Trophoblast cell (in vitro differentiated cells and primary cell): ENCODE data around the gene PIF1.

ENCODE experiments used
- DNase-seq, 2 donors: peaks; one replicate each; pipeline ENCODE4 v3.0.0-alpha.2; 2016
- H2AFZ ChIP-seq: 2 replicates; pipeline ENCODE4 v1.6.1; 2013; ENCODE audit warnings: low read length, moderate library complexity, mild to moderate bottlenecking; ENCODE audit not compliant: insufficient read depth, poor library complexity
- H2AK5ac ChIP-seq: 2 replicates; pipeline ENCODE4 v1.6.1; 2013; ENCODE audit warnings: mild to moderate bottlenecking, low read length
- H2BK120ac ChIP-seq: 2 replicates; pipeline ENCODE4 v1.6.1; 2013; ENCODE audit warnings: low read length, mild to moderate bottlenecking, moderate library complexity; ENCODE audit not compliant: insufficient read depth, poor library complexity
- H2BK12ac ChIP-seq: 2 replicates; pipeline ENCODE4 v1.6.1; 2013; ENCODE audit warnings: mild to moderate bottlenecking, low read length, moderate library complexity
- H2BK5ac ChIP-seq: 2 replicates; pipeline ENCODE4 v1.6.1; 2013; ENCODE audit warnings: low read length, low read depth, moderate library complexity, mild to moderate bottlenecking; ENCODE audit not compliant: poor library complexity
- H3K14ac ChIP-seq: 2 replicates; pipeline ENCODE4 v1.6.1; 2013; ENCODE audit warnings: mild to moderate bottlenecking, low read length
- H3K18ac ChIP-seq: 2 replicates; pipeline ENCODE4 v1.6.1; 2013; ENCODE audit warnings: mild to moderate bottlenecking, low read length
- H3K23ac ChIP-seq: 2 replicates; pipeline ENCODE4 v1.6.1; 2013; ENCODE audit warnings: low read length
- H3K27ac ChIP-seq: 2 replicates; pipeline ENCODE4 v1.5.1; 2013; ENCODE audit warnings: low read depth, mild to moderate bottlenecking, inconsistent platforms, low read length, moderate library complexity
- H3K27me3 ChIP-seq: 2 replicates; pipeline ENCODE4 v1.6.1; 2013; ENCODE audit warnings: inconsistent platforms, mild to moderate bottlenecking, low read length, moderate library complexity; ENCODE audit not compliant: insufficient read depth
- H3K36me3 ChIP-seq, 2 experiments: 1 replicate in 1 of 2; 2 replicates in 1 of 2; pipeline ENCODE4 v1.6.1; 2013; ENCODE audit warnings: low read length in 2 of 2, mild to moderate bottlenecking in 2 of 2, moderate library complexity in 1 of 2; ENCODE audit not compliant: insufficient read depth in 2 of 2, control insufficient read depth in 1 of 2
- H3K4ac ChIP-seq: 2 replicates; pipeline ENCODE4 v1.6.1; 2013; ENCODE audit warnings: low read depth, mild to moderate bottlenecking, low read length, moderate library complexity
- H3K4me1 ChIP-seq, 2 experiments: 1 replicate in 1 of 2; 2 replicates in 1 of 2; pipeline ENCODE4 v1.6.1; 2013; ENCODE audit warnings: low read length in 2 of 2, mild to moderate bottlenecking in 2 of 2, moderate library complexity in 1 of 2; ENCODE audit not compliant: insufficient read depth in 2 of 2, control insufficient read depth in 1 of 2
- H3K4me2 ChIP-seq: 2 replicates; pipeline ENCODE4 v1.6.1; 2013; ENCODE audit warnings: inconsistent platforms, mild to moderate bottlenecking, low read length, moderate library complexity
- H3K4me3 ChIP-seq: 2 replicates; pipeline ENCODE4 v1.5.1; 2013; ENCODE audit warnings: mild to moderate bottlenecking, low read depth, low read length, inconsistent platforms
- H3K79me1 ChIP-seq: one replicate; pipeline ENCODE4 v1.6.1; 2013; ENCODE audit warnings: low read length
- H3K79me2 ChIP-seq: 2 replicates; pipeline ENCODE4 v1.6.1; 2013; ENCODE audit warnings: low read length, mild to moderate bottlenecking; ENCODE audit not compliant: control insufficient read depth, insufficient read depth, poor library complexity
- H3K9ac ChIP-seq: 2 replicates; pipeline ENCODE4 v1.6.1; 2013; ENCODE audit warnings: mild to moderate bottlenecking, low read length
- H3K9me3 ChIP-seq: 2 replicates; pipeline ENCODE4 v1.6.1; 2013; ENCODE audit warnings: low read depth, mild to moderate bottlenecking, control low read depth, inconsistent platforms, low read length; ENCODE audit not compliant: insufficient read depth
- H4K12ac ChIP-seq: 2 replicates; pipeline ENCODE4 v1.6.1; 2013; ENCODE audit warnings: low read depth, mild to moderate bottlenecking, low read length, moderate library complexity
- H4K8ac ChIP-seq: 2 replicates; pipeline ENCODE4 v1.6.1; 2013; ENCODE audit warnings: low read depth, mild to moderate bottlenecking, low read length, moderate library complexity
- H4K91ac ChIP-seq: one replicate; pipeline ENCODE4 v1.6.1; 2013; ENCODE audit warnings: low read depth, mild to moderate bottlenecking, low read length, moderate library complexity
- WGBS: extraction: QIAGEN DNeasy Blood & Tissue Kit; methylation state at CpG from one replicate; pipeline ENCODE4 v1.1.7; 2013; ENCODE audit warnings: missing lambda C conversion rate; ENCODE audit not compliant: insufficient read length, insufficient coverage; ENCODE audit errors: extremely low coverage; 5-methylcytosine and 5-hydroxymethylcytosine counted together

Gene PIF1

DNA sequence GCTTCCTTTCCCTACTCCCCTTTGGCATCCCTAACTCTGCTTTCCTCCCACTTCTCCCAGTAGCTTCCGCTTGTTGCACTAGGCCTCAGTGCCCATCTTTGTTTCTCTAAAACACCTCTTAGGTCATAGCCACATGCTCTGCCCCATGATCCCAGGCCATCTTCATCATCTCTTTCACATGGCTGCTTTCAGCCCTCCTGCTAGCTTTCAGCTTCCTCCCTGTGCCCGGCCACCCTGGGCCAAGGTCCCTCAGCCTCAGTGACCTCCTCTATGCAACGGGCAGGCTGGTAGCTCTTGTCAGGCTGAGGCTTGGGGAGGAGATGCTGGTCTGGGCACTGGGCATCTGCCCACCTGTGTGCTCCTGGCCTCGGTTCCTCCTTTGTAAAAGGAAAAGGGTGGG, 18.5 kb upstream of the PIF1 start:
- H3K79me2 ChIP-seq, result peaks cover 8% of the 10 kb centered on the region
- peaks cover 13% of the 10 kb centered on the region for H3K79me1 ChIP-seq
- peak overlapping the region; percentile 42 for H3K18ac ChIP-seq
- H3K27me3 ChIP-seq, result no peaks in the 10 kb centered on the region
- H3K14ac ChIP-seq, result no peak overlapping the region
- WGBS, result no CpG with 5 or more reads among the region's 4 CpGs
- peak overlapping the region; percentile 37 for H2AFZ ChIP-seq
- H2BK12ac ChIP-seq, result no peak overlapping the region
- H4K8ac ChIP-seq, result no peak overlapping the region
- H3K36me3 ChIP-seq, result peaks cover 2 to 11% of the 10 kb centered on the region in 2 experiments
- H4K12ac ChIP-seq, result no peak overlapping the region
- H2BK5ac ChIP-seq, result no peak overlapping the region
- no peak overlapping the region for H3K9ac ChIP-seq
- no peak overlapping the region for H4K91ac ChIP-seq
- H3K4me3 ChIP-seq, result no peak overlapping the region
- H3K9me3 ChIP-seq, result no peaks in the 10 kb centered on the region
- H3K27ac ChIP-seq, result no peak overlapping the region
- H3K4ac ChIP-seq, result peak overlapping the region; percentile 24
- peak overlapping the region; percentile 20 for H2AK5ac ChIP-seq
- no peak for DNase-seq
- no peak overlapping the region for H3K23ac ChIP-seq
- H3K4me2 ChIP-seq, result no peak overlapping the region
- peaks cover 31 to 35% of the 10 kb centered on the region in 2 experiments for H3K4me1 ChIP-seq
- no peak overlapping the region for H2BK120ac ChIP-seq

DNA sequence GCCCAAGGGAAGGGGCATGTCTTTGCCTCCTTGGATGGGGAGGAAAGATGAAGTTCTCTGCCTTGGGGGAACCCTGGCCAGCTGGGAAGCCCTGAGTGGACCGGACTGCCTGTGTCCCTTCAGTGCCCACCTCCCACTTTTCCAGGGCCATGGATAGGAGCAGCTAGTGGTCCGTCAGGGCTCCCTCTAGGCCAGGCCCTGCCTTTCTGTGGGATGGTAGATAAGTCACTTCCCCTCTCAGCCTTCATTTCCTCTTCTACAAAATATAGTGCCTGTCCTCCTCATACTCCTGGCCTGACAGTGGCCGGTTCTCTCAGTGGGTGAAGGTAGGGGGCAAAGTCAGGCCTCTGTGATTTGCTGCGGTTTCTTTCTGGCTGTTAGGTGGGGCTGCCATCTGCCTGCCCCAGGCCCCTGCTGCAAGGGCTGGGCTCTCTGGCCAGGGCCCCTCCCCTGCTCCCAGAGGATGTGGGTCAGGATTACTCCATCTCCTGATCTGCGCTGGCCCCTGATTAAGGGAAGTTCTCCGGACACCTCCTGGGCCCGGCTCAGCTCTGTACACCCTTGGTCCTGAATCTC, 17.6 kb upstream of the PIF1 start:
- Histone ChIP-seq H3K4me3 (no peak overlapping the region), H3K14ac (peak overlapping the region; percentile 9), H3K27ac (no peak overlapping the region), H3K18ac (peak overlapping the region; percentile 71), H4K8ac (no peak overlapping the region), H3K27me3 (no peaks in the 10 kb centered on the region), H2AK5ac (no peak overlapping the region), H2AFZ (no peak overlapping the region), H4K91ac (no peak overlapping the region), H3K4ac (peak overlapping the region; percentile 74), H3K36me3 (peaks cover 2 to 6% of the 10 kb centered on the region in 2 experiments), H4K12ac (peak overlapping the region; percentile 27), H2BK12ac (no peak overlapping the region), H3K23ac (no peak overlapping the region), H2BK120ac (no peak overlapping the region), H3K9ac (no peak overlapping the region), H2BK5ac (no peak overlapping the region), H3K4me2 (peak overlapping the region; percentile 88), H3K9me3 (no peaks in the 10 kb centered on the region), H3K79me2 (peaks cover 8% of the 10 kb centered on the region), H3K79me1 (peaks cover 13% of the 10 kb centered on the region), H3K4me1 (peaks cover 31 to 35% of the 10 kb centered on the region in 2 experiments)
- DNase-seq, result peak; percentile 57 to 67
- no CpG with 5 or more reads among the region's 7 CpGs for WGBS

DNA sequence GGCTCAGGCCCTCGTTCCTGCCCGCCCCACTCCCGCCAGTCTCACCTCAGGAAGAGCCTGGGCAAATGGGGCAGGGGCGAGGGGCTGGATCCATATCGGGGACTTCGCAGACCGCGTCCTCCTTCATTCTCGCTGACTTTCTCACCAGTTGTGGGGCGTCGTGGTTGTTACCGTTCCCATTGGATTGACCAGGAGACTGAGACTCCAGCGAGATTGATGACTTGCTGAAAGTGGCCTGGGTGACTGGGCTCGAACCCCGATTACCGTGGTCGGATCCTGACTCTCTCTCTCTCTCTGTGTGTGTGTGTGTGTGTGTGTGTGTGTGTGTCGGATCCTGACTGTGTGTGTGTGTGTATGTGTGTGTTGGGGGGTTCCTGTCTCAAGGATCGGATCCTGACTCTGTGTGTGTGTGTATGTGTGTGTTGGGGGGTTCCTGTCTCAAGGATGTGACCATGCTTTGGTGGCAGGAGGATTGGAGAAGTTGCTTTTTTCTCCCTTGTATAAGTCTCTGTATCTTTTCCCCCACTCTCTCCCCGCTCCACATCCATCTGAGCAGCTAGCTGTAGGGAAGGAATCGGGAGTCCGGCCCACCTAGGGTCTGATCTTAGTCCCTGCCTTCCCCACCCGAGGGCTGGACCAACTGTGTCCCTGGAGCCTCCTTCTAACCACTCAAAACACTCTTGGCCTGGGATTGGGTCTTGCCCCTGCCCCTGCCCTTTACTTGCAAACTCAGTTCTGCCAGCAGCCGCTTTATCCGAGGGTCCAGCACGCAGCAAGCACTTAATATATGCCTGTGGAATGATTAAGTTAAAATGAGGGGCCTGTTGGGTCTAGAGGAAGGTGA, 16.9 kb upstream of the PIF1 start:
- Histone ChIP-seq H3K27ac (no peak overlapping the region), H2BK5ac (peak overlapping the region; percentile 8), H4K12ac (no peak overlapping the region), H4K8ac (peak overlapping the region; percentile 0), H3K79me2 (peaks cover 8% of the 10 kb centered on the region), H3K27me3 (no peaks in the 10 kb centered on the region), H3K9me3 (no peaks in the 10 kb centered on the region), H3K79me1 (peaks cover 13% of the 10 kb centered on the region), H3K4me1 (peaks cover 31 to 35% of the 10 kb centered on the region in 2 experiments), H3K4me3 (peak overlapping the region; percentile 91), H2AFZ (no peak overlapping the region), H2BK120ac (peak overlapping the region; percentile 3), H2AK5ac (peak overlapping the region; percentile 71), H3K23ac (no peak overlapping the region), H3K18ac (peak overlapping the region; percentile 27), H2BK12ac (peak overlapping the region; percentile 7), H4K91ac (peak overlapping the region; percentile 75), H3K36me3 (peaks cover 2% of the 10 kb centered on the region in 2 experiments), H3K14ac (peak overlapping the region; percentile 31), H3K9ac (peak overlapping the region; percentile 81), H3K4me2 (peak overlapping the region; percentile 88), H3K4ac (peak overlapping the region; percentile 85)
- no CpG with 5 or more reads among the region's 26 CpGs for WGBS
- peak in 1 of 2 donors; percentile 35 for DNase-seq

DNA sequence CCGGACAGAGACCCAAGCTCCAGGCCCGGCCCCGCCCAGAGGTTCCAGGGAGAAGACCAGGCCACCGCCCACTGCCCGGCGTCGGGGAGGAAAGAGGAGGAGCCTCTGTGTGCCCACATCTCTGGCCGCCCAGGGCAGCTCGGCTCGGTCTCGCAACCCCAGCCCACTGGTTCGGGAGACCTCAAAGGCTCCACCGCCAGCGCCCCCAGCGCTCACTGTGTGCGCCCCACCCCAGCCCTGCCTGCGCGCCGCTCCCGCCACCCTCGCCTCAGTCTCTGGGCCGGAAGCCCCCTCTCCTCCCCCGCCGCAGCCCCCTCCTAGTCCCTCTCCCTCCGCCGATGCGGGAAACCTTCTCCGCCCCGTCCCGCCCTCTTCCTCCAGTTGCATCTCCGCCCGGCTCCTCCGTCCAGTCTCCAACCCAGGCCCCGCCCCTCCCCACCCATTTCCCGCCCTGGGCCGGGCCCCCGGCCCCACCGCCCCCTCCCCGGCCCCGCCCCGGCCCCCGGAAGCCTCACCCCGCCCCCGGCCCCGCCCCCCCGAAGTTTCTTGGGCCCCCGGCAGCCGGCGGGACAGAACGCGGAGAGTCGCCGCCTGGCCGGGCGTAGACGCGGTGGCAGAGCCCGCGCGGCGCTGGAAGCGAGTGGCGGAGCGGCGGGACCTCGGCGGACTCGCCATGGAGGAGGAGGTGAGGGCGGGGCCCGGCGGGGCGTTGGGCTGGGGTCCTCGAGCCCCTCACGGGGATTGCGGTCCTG, 16.1 kb upstream of the PIF1 start, which contains the start of gene PLEKHO2:
Gene PLEKHO2, plus strand, starts transcription at position 572 of the 752 bp plus-strand sequence. Its CDS starts 102 bp downstream, at position 674.
- Histone ChIP-seq H3K14ac (peak within 1 kb of the TSS; percentile 56), H3K36me3 (peaks cover 0 to 2% of the 10 kb centered on the region in 2 experiments), H4K8ac (peak within 1 kb of the TSS; percentile 74), H4K91ac (peak within 1 kb of the TSS; percentile 81), H2AK5ac (peak within 1 kb of the TSS; percentile 71), H2AFZ (peak within 1 kb of the TSS; percentile 66), H3K79me2 (peaks cover 8% of the 10 kb centered on the region), H2BK5ac (peak within 1 kb of the TSS; percentile 47), H2BK12ac (peak within 1 kb of the TSS; percentile 51), H4K12ac (peak within 1 kb of the TSS; percentile 45), H3K9ac (peak within 1 kb of the TSS; percentile 81), H3K4me2 (peak within 1 kb of the TSS; percentile 88), H3K4me1 (peaks cover 31 to 35% of the 10 kb centered on the region in 2 experiments), H3K18ac (peak within 1 kb of the TSS; percentile 73), H3K27ac (peak within 1 kb of the TSS; percentile 81), H3K23ac (no peak within 1 kb of the TSS), H3K79me1 (peaks cover 13% of the 10 kb centered on the region), H2BK120ac (peak within 1 kb of the TSS; percentile 55), H3K4ac (peak within 1 kb of the TSS; percentile 85), H3K9me3 (no peaks in the 10 kb centered on the region), H3K4me3 (peak within 1 kb of the TSS; percentile 91), H3K27me3 (no peaks in the 10 kb centered on the region)
- no CpG with 5 or more reads among the region's 75 CpGs for WGBS
- DNase-seq, result peak; percentile 94 to 95
